H1 (cell line): ENCODE results near the gene FIS1. TPM values are rescaled to one million over a fixed set of nuclear protein-coding genes. Genes with fewer than 3 reads are reported as not detected.

Source experiments
- RAD21 ChIP-seq, 2 experiments: IDR thresholded peaks in 1 of 2; conservative IDR thresholded peaks in 1 of 2; 2 replicates each; pipeline ENCODE4 v1.6.1; 2011; ENCODE audit warnings: low read depth in 2 of 2, low read length in 2 of 2, improper control_type of control experiment in 1 of 2, inconsistent platforms in 1 of 2, mild to moderate bottlenecking in 1 of 2, moderate library complexity in 1 of 2
- polyA plus RNA-seq, 7 experiments: library from polyadenylated mRNA; depleted of rRNA in 3 of 7; stranded (reverse) in 5 of 7; unstranded in 2 of 7; fragments of >200 nt in 5 of 7; fragments of 200-250 nt in 2 of 7; gene quantifications; 1 replicate in 5 of 7; 2 replicates in 1 of 7; 4 replicates in 1 of 7; pipeline versions ENCODE4 v1.2.1 to v1.2.3, GENCODE V29; 2011 to 2013; ENCODE audit warnings: missing spikeins in 2 of 7, mixed read lengths in 2 of 7
- total RNA-seq: library from RNA; stranded (reverse); fragmentation: NEBNext Ultra II Directional; extraction: Animal tissue kit (Norgen Biotek cat#: 25700); gene quantifications from 2 replicates; pipeline ENCODE4 v1.2.1, GENCODE V29; 2021

Gene FIS1
- total and polyA plus RNA-seq, 2 of the 8 experiments (the other 6 are each of a cell fraction or from before 2014, with no cell fraction given), result 128 to 195 TPM

GRCh38 chr7:101234636-101235035 is 10.2 kb downstream of the FIS1 start (continued):
- no peak for TF ChIP-seq RAD21 (IDR thresholded peaks at IDR 0.05 in 1 of 2, conservative IDR thresholded peaks at IDR 0.05 in 1 of 2; ENCODE audit: low read depth in 2 of 2, low read length in 2 of 2)
